Measurements from ENCODE around the gene SYPL1. TPM values are rescaled to one million over a fixed set of nuclear protein-coding genes. Genes with fewer than 3 reads are reported as not detected.

The SYPL1 gene
- total and polyA plus RNA-seq, 9 of the 15 experiments (the other 6 are each of a cell fraction or from before 2014, with no cell fraction given), result 23.8 to 214 (median 70.2) TPM

DNA sequence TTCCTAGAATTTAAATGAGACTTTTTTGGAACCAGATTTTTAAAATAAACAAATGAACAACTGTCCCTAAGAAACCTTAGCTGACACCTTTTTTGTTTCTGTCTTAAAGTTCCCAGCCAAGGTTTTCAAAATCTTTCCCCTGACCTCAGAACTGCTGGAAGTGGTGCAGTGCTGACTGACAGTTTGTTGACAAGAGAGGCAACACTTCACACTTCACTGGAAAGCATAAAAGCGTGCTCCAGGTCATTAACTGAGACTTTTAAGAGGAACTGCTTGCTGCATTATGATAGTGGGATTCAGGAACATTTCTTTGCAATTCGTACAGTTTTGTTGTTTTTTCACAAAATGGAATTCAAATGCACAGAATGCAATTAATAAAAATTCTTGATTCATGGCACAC, 36.2 kb downstream of the SYPL1 start (continued):
- TF ChIP-seq, protein P1, sequence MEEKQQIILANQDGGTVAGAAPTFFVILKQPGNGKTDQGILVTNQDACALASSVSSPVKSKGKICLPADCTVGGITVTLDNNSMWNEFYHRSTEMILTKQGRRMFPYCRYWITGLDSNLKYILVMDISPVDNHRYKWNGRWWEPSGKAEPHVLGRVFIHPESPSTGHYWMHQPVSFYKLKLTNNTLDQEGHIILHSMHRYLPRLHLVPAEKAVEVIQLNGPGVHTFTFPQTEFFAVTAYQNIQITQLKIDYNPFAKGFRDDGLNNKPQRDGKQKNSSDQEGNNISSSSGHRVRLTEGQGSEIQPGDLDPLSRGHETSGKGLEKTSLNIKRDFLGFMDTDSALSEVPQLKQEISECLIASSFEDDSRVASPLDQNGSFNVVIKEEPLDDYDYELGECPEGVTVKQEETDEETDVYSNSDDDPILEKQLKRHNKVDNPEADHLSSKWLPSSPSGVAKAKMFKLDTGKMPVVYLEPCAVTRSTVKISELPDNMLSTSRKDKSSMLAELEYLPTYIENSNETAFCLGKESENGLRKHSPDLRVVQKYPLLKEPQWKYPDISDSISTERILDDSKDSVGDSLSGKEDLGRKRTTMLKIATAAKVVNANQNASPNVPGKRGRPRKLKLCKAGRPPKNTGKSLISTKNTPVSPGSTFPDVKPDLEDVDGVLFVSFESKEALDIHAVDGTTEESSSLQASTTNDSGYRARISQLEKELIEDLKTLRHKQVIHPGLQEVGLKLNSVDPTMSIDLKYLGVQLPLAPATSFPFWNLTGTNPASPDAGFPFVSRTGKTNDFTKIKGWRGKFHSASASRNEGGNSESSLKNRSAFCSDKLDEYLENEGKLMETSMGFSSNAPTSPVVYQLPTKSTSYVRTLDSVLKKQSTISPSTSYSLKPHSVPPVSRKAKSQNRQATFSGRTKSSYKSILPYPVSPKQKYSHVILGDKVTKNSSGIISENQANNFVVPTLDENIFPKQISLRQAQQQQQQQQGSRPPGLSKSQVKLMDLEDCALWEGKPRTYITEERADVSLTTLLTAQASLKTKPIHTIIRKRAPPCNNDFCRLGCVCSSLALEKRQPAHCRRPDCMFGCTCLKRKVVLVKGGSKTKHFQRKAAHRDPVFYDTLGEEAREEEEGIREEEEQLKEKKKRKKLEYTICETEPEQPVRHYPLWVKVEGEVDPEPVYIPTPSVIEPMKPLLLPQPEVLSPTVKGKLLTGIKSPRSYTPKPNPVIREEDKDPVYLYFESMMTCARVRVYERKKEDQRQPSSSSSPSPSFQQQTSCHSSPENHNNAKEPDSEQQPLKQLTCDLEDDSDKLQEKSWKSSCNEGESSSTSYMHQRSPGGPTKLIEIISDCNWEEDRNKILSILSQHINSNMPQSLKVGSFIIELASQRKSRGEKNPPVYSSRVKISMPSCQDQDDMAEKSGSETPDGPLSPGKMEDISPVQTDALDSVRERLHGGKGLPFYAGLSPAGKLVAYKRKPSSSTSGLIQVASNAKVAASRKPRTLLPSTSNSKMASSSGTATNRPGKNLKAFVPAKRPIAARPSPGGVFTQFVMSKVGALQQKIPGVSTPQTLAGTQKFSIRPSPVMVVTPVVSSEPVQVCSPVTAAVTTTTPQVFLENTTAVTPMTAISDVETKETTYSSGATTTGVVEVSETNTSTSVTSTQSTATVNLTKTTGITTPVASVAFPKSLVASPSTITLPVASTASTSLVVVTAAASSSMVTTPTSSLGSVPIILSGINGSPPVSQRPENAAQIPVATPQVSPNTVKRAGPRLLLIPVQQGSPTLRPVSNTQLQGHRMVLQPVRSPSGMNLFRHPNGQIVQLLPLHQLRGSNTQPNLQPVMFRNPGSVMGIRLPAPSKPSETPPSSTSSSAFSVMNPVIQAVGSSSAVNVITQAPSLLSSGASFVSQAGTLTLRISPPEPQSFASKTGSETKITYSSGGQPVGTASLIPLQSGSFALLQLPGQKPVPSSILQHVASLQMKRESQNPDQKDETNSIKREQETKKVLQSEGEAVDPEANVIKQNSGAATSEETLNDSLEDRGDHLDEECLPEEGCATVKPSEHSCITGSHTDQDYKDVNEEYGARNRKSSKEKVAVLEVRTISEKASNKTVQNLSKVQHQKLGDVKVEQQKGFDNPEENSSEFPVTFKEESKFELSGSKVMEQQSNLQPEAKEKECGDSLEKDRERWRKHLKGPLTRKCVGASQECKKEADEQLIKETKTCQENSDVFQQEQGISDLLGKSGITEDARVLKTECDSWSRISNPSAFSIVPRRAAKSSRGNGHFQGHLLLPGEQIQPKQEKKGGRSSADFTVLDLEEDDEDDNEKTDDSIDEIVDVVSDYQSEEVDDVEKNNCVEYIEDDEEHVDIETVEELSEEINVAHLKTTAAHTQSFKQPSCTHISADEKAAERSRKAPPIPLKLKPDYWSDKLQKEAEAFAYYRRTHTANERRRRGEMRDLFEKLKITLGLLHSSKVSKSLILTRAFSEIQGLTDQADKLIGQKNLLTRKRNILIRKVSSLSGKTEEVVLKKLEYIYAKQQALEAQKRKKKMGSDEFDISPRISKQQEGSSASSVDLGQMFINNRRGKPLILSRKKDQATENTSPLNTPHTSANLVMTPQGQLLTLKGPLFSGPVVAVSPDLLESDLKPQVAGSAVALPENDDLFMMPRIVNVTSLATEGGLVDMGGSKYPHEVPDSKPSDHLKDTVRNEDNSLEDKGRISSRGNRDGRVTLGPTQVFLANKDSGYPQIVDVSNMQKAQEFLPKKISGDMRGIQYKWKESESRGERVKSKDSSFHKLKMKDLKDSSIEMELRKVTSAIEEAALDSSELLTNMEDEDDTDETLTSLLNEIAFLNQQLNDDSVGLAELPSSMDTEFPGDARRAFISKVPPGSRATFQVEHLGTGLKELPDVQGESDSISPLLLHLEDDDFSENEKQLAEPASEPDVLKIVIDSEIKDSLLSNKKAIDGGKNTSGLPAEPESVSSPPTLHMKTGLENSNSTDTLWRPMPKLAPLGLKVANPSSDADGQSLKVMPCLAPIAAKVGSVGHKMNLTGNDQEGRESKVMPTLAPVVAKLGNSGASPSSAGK (IDR thresholded peaks at IDR 0.05), result 0 out of 2 replicates have a peak, but pooled peaks have one; percentile 11

Measured in K562 (cell line).